Endothelial cell of umbilical vein (primary cell): ENCODE results near the gene AKNA.
"Not testable (repeated sequence)": the region's sequence is repeated elsewhere in the genome, so short reads cannot be mapped to it uniquely, and the experiment has no call there.

Experiments
- CTCF ChIP-seq, 2 donors: IDR thresholded peaks; 1 replicate in 1 of 2; 2 replicates in 1 of 2; pipeline ENCODE4 v1.5.1; 2011; ENCODE audit warnings: low read length in 2 of 2, mild to moderate bottlenecking in 2 of 2, moderate library complexity in 2 of 2, control low read depth in 1 of 2, inconsistent platforms in 1 of 2, low read depth in 1 of 2; ENCODE audit not compliant: insufficient read depth in 1 of 2; ENCODE audit errors: extremely low read depth in 1 of 2
- MAX ChIP-seq: IDR thresholded peaks from 2 replicates; pipeline ENCODE4 v1.6.1; 2011; ENCODE audit not compliant: insufficient read depth, insufficient read length
- MYC ChIP-seq: IDR thresholded peaks from one replicate; pipeline ENCODE4 v1.6.1; 2011; ENCODE audit warnings: mild to moderate bottlenecking, low read depth, low read length
- POLR2A ChIP-seq: IDR thresholded peaks from 2 replicates; pipeline ENCODE4 v1.6.1; 2012; ENCODE audit warnings: low read depth, mild to moderate bottlenecking, control low read depth, low read length

- not testable (repeated sequence) for TF ChIP-seq MYC; POLR2A; CTCF (IDR thresholded peaks at IDR 0.05; ENCODE audit: extremely low read depth in 1 of 2, insufficient read depth in 1 of 2, low read depth in 1 of 2, low read length in 2 of 2); MAX
Observed at GRCh38 chr9:114329625-114330022, 58.2 kb downstream of the AKNA start, which contains the start of gene ORM2.
